Activated T-helper 17 cell treated with anti-CD3 and anti-CD28 coated beads, Interleukin-2, amount 50 U/mL, for 72 hours (primary cell): ENCODE data around the gene EYA3. TPM values are rescaled to one million over a fixed set of nuclear protein-coding genes. Genes with fewer than 3 reads are reported as not detected.
A peak's percentile ranks its signal among the peaks of the same experiment; 100 is the strongest.

Source experiments
- ATAC-seq: fragments of 150-1000 bp; cut with Tn5 transposase; replicated peaks from 2 replicates; pipeline ENCODE4 v1.10.0; 2021; ENCODE audit warnings: mild to moderate bottlenecking, moderate library complexity
- H3K27ac Mint-ChIP-seq: one replicate; pipeline ENCODE4 v1.8.0; 2022; ENCODE audit warnings: mixed read lengths
- H3K27me3 Mint-ChIP-seq: one replicate; pipeline ENCODE4 v1.8.0; 2022; ENCODE audit warnings: mixed read lengths
- H3K36me3 Mint-ChIP-seq: one replicate; pipeline ENCODE4 v1.8.0; 2022; ENCODE audit warnings: low read depth, mild to moderate bottlenecking, mixed read lengths
- H3K4me1 Mint-ChIP-seq: one replicate; pipeline ENCODE4 v1.8.0; 2022; ENCODE audit warnings: mixed read lengths
- H3K4me3 Mint-ChIP-seq: one replicate; pipeline ENCODE4 v1.8.0; 2022; ENCODE audit warnings: mild to moderate bottlenecking, mixed read lengths
- H3K9me3 Mint-ChIP-seq: one replicate; pipeline ENCODE4 v1.8.0; 2022; ENCODE audit warnings: mixed read lengths
- total RNA-seq, 2 donors: library from RNA; stranded (reverse); gene quantifications; one replicate each; pipeline ENCODE4 v1.2.3, GENCODE V29; 2022

Gene EYA3
- total RNA-seq, 2 donors from 2014 or later = 33.7 to 40.8 TPM

- Mint-ChIP-seq H3K27ac (no peak overlapping the region), H3K9me3 (no peaks in the 10 kb centered on the region), H3K36me3 (peaks cover 7% of the 10 kb centered on the region), H3K4me3 (no peak overlapping the region), H3K4me1 (peaks cover 21% of the 10 kb centered on the region), H3K27me3 (no peaks in the 10 kb centered on the region)
- ATAC-seq = no peak
Observed at GRCh38 chr1:28070725-28071593, 17.5 kb downstream of the EYA3 start.

- H3K4me3 Mint-ChIP-seq = no peak overlapping the region
- peaks cover 14% of the 10 kb centered on the region for H3K36me3 Mint-ChIP-seq
- H3K27me3 Mint-ChIP-seq = no peaks in the 10 kb centered on the region
- peaks cover 9% of the 10 kb centered on the region for H3K4me1 Mint-ChIP-seq
- no peak for ATAC-seq
- no peak overlapping the region for H3K27ac Mint-ChIP-seq
- no peaks in the 10 kb centered on the region for H3K9me3 Mint-ChIP-seq
Observed at GRCh38 chr1:28067523-28068090, 20.8 kb downstream of the EYA3 start.

- Mint-ChIP-seq H3K9me3 (no peaks in the 10 kb centered on the region), H3K36me3 (peaks cover 14% of the 10 kb centered on the region), H3K27me3 (no peaks in the 10 kb centered on the region), H3K27ac (peak overlapping the region; percentile 39), H3K4me1 (peaks cover 9% of the 10 kb centered on the region), H3K4me3 (no peak overlapping the region)
- no peak for ATAC-seq
Observed at GRCh38 chr1:28066393-28067154, 21.8 kb downstream of the EYA3 start.

GRCh38 chr1:28064064-28064463, 24.3 kb downstream of the EYA3 start:
- H3K27me3 Mint-ChIP-seq = no peaks in the 10 kb centered on the region
- H3K36me3 Mint-ChIP-seq = peaks cover 19% of the 10 kb centered on the region
- peaks cover 11% of the 10 kb centered on the region for H3K4me1 Mint-ChIP-seq
- H3K4me3 Mint-ChIP-seq = peak overlapping the region; percentile 67
- ATAC-seq = no peak
- H3K27ac Mint-ChIP-seq = no peak overlapping the region
- H3K9me3 Mint-ChIP-seq = no peaks in the 10 kb centered on the region

GRCh38 chr1:28062806-28063205, 25.6 kb downstream of the EYA3 start:
- Mint-ChIP-seq H3K9me3 (no peaks in the 10 kb centered on the region), H3K4me3 (peak overlapping the region; percentile 67), H3K4me1 (peaks cover 20% of the 10 kb centered on the region), H3K27me3 (no peaks in the 10 kb centered on the region), H3K27ac (peak overlapping the region; percentile 78), H3K36me3 (peaks cover 19% of the 10 kb centered on the region)
- ATAC-seq = peak; percentile 69

- H3K4me1 Mint-ChIP-seq = peaks cover 28% of the 10 kb centered on the region
Observed at GRCh38 chr1:28058971-28059878, 29.2 kb downstream of the EYA3 start.

GRCh38 chr1:28058168-28058567, 30.2 kb downstream of the EYA3 start:
- H3K9me3 Mint-ChIP-seq = no peaks in the 10 kb centered on the region
- peak overlapping the region; percentile 79 for H3K4me3 Mint-ChIP-seq
- peaks cover 28% of the 10 kb centered on the region for H3K4me1 Mint-ChIP-seq
- peaks cover 31% of the 10 kb centered on the region for H3K36me3 Mint-ChIP-seq
- H3K27ac Mint-ChIP-seq = peak overlapping the region; percentile 37
- H3K27me3 Mint-ChIP-seq = no peaks in the 10 kb centered on the region
- no peak for ATAC-seq

More at GRCh38 chr1:28058971-28059878, 29.2 kb downstream of the EYA3 start:
- Mint-ChIP-seq H3K9me3 (no peaks in the 10 kb centered on the region), H3K27ac (peak overlapping the region; percentile 84), H3K27me3 (no peaks in the 10 kb centered on the region), H3K4me3 (peak overlapping the region; percentile 79), H3K36me3 (peaks cover 22% of the 10 kb centered on the region)
- peak; percentile 74 for ATAC-seq

- Mint-ChIP-seq H3K36me3 (peaks cover 42% of the 10 kb centered on the region), H3K4me1 (peaks cover 28% of the 10 kb centered on the region), H3K27ac (peak overlapping the region; percentile 69), H3K27me3 (no peaks in the 10 kb centered on the region), H3K4me3 (peak overlapping the region; percentile 53), H3K9me3 (no peaks in the 10 kb centered on the region)
- ATAC-seq = peak; percentile 91
Observed at GRCh38 chr1:28056129-28056925, 32.1 kb downstream of the EYA3 start.

- Mint-ChIP-seq H3K4me1 (peaks cover 6% of the 10 kb centered on the region), H3K9me3 (no peaks in the 10 kb centered on the region), H3K27ac (no peak overlapping the region)
Observed at GRCh38 chr1:28050776-28051175, 37.6 kb downstream of the EYA3 start.

GRCh38 chr1:28046716-28047115, 41.7 kb downstream of the EYA3 start:
- H3K4me3 Mint-ChIP-seq = no peak overlapping the region
- no peaks in the 10 kb centered on the region for H3K9me3 Mint-ChIP-seq
- H3K36me3 Mint-ChIP-seq = peaks cover 65% of the 10 kb centered on the region
- H3K27me3 Mint-ChIP-seq = no peaks in the 10 kb centered on the region
- no peaks in the 10 kb centered on the region for H3K4me1 Mint-ChIP-seq
- no peak overlapping the region for H3K27ac Mint-ChIP-seq
- ATAC-seq = no peak

More at GRCh38 chr1:28050776-28051175, 37.6 kb downstream of the EYA3 start:
- ATAC-seq = no peak
- H3K36me3 Mint-ChIP-seq = peaks cover 68% of the 10 kb centered on the region
- H3K4me3 Mint-ChIP-seq = no peak overlapping the region
- no peaks in the 10 kb centered on the region for H3K27me3 Mint-ChIP-seq

- Mint-ChIP-seq H3K27me3 (no peaks in the 10 kb centered on the region), H3K9me3 (no peaks in the 10 kb centered on the region), H3K4me1 (no peaks in the 10 kb centered on the region), H3K36me3 (peaks cover 65% of the 10 kb centered on the region), H3K4me3 (no peak overlapping the region), H3K27ac (peak overlapping the region; percentile 10)
- peak; percentile 61 for ATAC-seq
Observed at GRCh38 chr1:28045777-28046176, 42.6 kb downstream of the EYA3 start.

- ATAC-seq = no peak
- no peaks in the 10 kb centered on the region for H3K9me3 Mint-ChIP-seq
- H3K27me3 Mint-ChIP-seq = no peaks in the 10 kb centered on the region
- H3K36me3 Mint-ChIP-seq = peaks cover 74% of the 10 kb centered on the region
- H3K4me1 Mint-ChIP-seq = no peaks in the 10 kb centered on the region
- H3K27ac Mint-ChIP-seq = no peak overlapping the region
- H3K4me3 Mint-ChIP-seq = no peak overlapping the region
Observed at GRCh38 chr1:28044399-28044798, 44.0 kb downstream of the EYA3 start.

GRCh38 chr1:28039341-28039740, 49.1 kb downstream of the EYA3 start:
- Mint-ChIP-seq H3K27ac (no peak overlapping the region), H3K36me3 (peaks cover 94% of the 10 kb centered on the region), H3K27me3 (no peaks in the 10 kb centered on the region), H3K4me3 (no peak overlapping the region), H3K9me3 (no peaks in the 10 kb centered on the region), H3K4me1 (no peaks in the 10 kb centered on the region)
- ATAC-seq = no peak
